DOHH2 (cell line): Measurements from ENCODE around the gene TEDC2.

Source experiments
- H3F3A ChIP-seq: fragments of 200-600 bp; sonication (generic), shearing (Covaris generic); 2 replicates; pipeline ENCODE4 v1.6.0; 2016; ENCODE audit warnings: antibody characterized with exemption, mild to moderate bottlenecking; ENCODE audit not compliant: control insufficient read depth, insufficient read depth
- H3K27ac ChIP-seq: fragments of 200-600 bp; sonication (generic); 2 replicates; pipeline ENCODE4 v1.5.1; 2014; ENCODE audit warnings: low read depth, mild to moderate bottlenecking, low read length, moderate library complexity
- H3K27me3 ChIP-seq: fragments of 200-600 bp; sonication (generic); 2 replicates; pipeline ENCODE4 v1.6.1; 2014; ENCODE audit warnings: mild to moderate bottlenecking, low read length, mixed read lengths; ENCODE audit not compliant: control insufficient read depth
- H3K36me3 ChIP-seq: fragments of 200-600 bp; sonication (generic); 2 replicates; pipeline ENCODE4 v1.6.1; 2014; ENCODE audit warnings: mild to moderate bottlenecking, low read length, moderate library complexity, mixed read lengths; ENCODE audit not compliant: control insufficient read depth
- H3K4me1 ChIP-seq: fragments of 200-600 bp; sonication (generic); 2 replicates; pipeline ENCODE4 v1.6.1; 2014; ENCODE audit warnings: mild to moderate bottlenecking, low read length, mixed read lengths; ENCODE audit not compliant: control insufficient read depth
- H3K4me2 ChIP-seq: fragments of 200-600 bp; sonication (generic); 2 replicates; pipeline ENCODE4 v1.6.0; 2014; ENCODE audit warnings: mild to moderate bottlenecking, low read length, moderate library complexity
- H3K4me3 ChIP-seq: fragments of 200-600 bp; sonication (generic); 2 replicates; pipeline ENCODE4 v1.5.1; 2014; ENCODE audit warnings: mild to moderate bottlenecking, low read length, mixed read lengths
- H3K79me2 ChIP-seq: fragments of 200-600 bp; sonication (generic); 2 replicates; pipeline ENCODE4 v1.6.1; 2014; ENCODE audit warnings: mild to moderate bottlenecking, low read length, mixed read lengths; ENCODE audit not compliant: control insufficient read depth
- H3K9me2 ChIP-seq: fragments of 200-600 bp; sonication (generic); replicated peaks from 2 replicates; pipeline ENCODE4 v1.6.1; 2014; ENCODE audit warnings: mild to moderate bottlenecking, low read length, mixed read lengths; ENCODE audit not compliant: control insufficient read depth
- H3K9me3 ChIP-seq: fragments of 200-600 bp; sonication (generic); 2 replicates; pipeline ENCODE4 v1.6.1; 2014; ENCODE audit warnings: antibody characterized with exemption, low read length, mixed read lengths; ENCODE audit not compliant: control insufficient read depth, insufficient read depth
- H4K20me1 ChIP-seq: fragments of 200-600 bp; sonication (generic); 2 replicates; pipeline ENCODE4 v1.6.0; 2014; ENCODE audit warnings: low read depth, mild to moderate bottlenecking, antibody characterized with exemption, low read length, moderate library complexity; ENCODE audit not compliant: control insufficient read depth, insufficient read depth
- CTCF ChIP-seq: fragments of 200-600 bp; sonication (generic); IDR thresholded peaks from one replicate; pipeline ENCODE4 v1.5.1; 2014; ENCODE audit warnings: antibody characterized with exemption, mild to moderate bottlenecking, low read depth, low read length; ENCODE audit not compliant: poor library complexity, severe bottlenecking
- EZH2phosphoT487 ChIP-seq: fragments of 200-600 bp; sonication (generic); IDR thresholded peaks from 2 replicates; pipeline ENCODE4 v1.6.1; 2017; ENCODE audit warnings: borderline replicate concordance, mild to moderate bottlenecking, antibody characterized with exemption, low read length, moderate library complexity, mixed read lengths

The TEDC2 gene

GRCh38 chr16:2456551-2457153, 3.3 kb upstream of the TEDC2 start:
- peaks cover 13% of the 10 kb centered on the region for H3F3A ChIP-seq
- H3K36me3 ChIP-seq = peaks cover 80% of the 10 kb centered on the region
- no peaks in the 10 kb centered on the region for H3K9me3 ChIP-seq
- H3K4me2 ChIP-seq = no peak overlapping the region
- H3K27me3 ChIP-seq = no peaks in the 10 kb centered on the region
- no peaks in the 10 kb centered on the region for H3K9me2 ChIP-seq
- peaks cover 18% of the 10 kb centered on the region for H3K79me2 ChIP-seq
- H3K4me1 ChIP-seq = peaks cover 33% of the 10 kb centered on the region
- no peak overlapping the region for H3K4me3 ChIP-seq
- no peak overlapping the region for H3K27ac ChIP-seq
- no peaks in the 10 kb centered on the region for H4K20me1 ChIP-seq
- TF ChIP-seq EZH2phosphoT487 (no peak), CTCF (no peak)

GRCh38 chr16:2457267-2457666, 2.6 kb upstream of the TEDC2 start:
- Histone ChIP-seq H3K27ac (no peak overlapping the region), H3F3A (peaks cover 13% of the 10 kb centered on the region), H4K20me1 (no peaks in the 10 kb centered on the region), H3K27me3 (no peaks in the 10 kb centered on the region), H3K79me2 (peaks cover 24% of the 10 kb centered on the region), H3K9me3 (no peaks in the 10 kb centered on the region), H3K4me1 (peaks cover 37% of the 10 kb centered on the region), H3K9me2 (no peaks in the 10 kb centered on the region), H3K4me3 (no peak overlapping the region), H3K36me3 (peaks cover 80% of the 10 kb centered on the region), H3K4me2 (no peak overlapping the region)
- no peak for TF ChIP-seq EZH2phosphoT487
- TF ChIP-seq CTCF = no peak

- no peak overlapping the region for H3K4me3 ChIP-seq
- H3K27ac ChIP-seq = no peak overlapping the region; the same call in 1 of the 2 replicates
- no peaks in the 10 kb centered on the region for H3K9me2 ChIP-seq
- no peaks in the 10 kb centered on the region for H3K27me3 ChIP-seq
- H3F3A ChIP-seq = peaks cover 13% of the 10 kb centered on the region
- no peaks in the 10 kb centered on the region for H4K20me1 ChIP-seq
- H3K9me3 ChIP-seq = no peaks in the 10 kb centered on the region
- peaks cover 79% of the 10 kb centered on the region for H3K36me3 ChIP-seq
- no peak overlapping the region for H3K4me2 ChIP-seq
- H3K79me2 ChIP-seq = peaks cover 22% of the 10 kb centered on the region
- H3K4me1 ChIP-seq = peaks cover 42% of the 10 kb centered on the region
- TF ChIP-seq CTCF = no peak
- no peak for TF ChIP-seq EZH2phosphoT487
Observed at GRCh38 chr16:2457946-2458345, 2.0 kb upstream of the TEDC2 start.
